Dendritic cell treated with granulocyte-macrophage colony-stimulating factor and Interleukin-4, amounts not matched to agents 40 ng/mL and 50 ng/mL, for 4 days (primary cell): ENCODE results near the gene NUDCD3.
A peak's percentile ranks its signal among the peaks of the same experiment; 100 is the strongest.

Experiments
- H3K27ac Mint-ChIP-seq: one replicate; pipeline ENCODE4 v1.8.0; 2022; ENCODE audit warnings: mild to moderate bottlenecking, mixed read lengths
- H3K27me3 Mint-ChIP-seq: one replicate; pipeline ENCODE4 v1.8.0; 2022; ENCODE audit warnings: mild to moderate bottlenecking, mixed read lengths
- H3K36me3 Mint-ChIP-seq: one replicate; pipeline ENCODE4 v1.8.0; 2022; ENCODE audit warnings: low read depth, mixed read lengths
- H3K4me1 Mint-ChIP-seq: one replicate; pipeline ENCODE4 v1.8.0; 2022; ENCODE audit warnings: low read depth, mixed read lengths
- H3K4me3 Mint-ChIP-seq: one replicate; pipeline ENCODE4 v1.8.0; 2022; ENCODE audit warnings: mild to moderate bottlenecking, moderate library complexity, mixed read lengths
- H3K9me3 Mint-ChIP-seq: one replicate; pipeline ENCODE4 v1.8.0; 2022; ENCODE audit warnings: mixed read lengths
- intact Hi-C: fragments of 100-400 bp; cut with micrococcal nuclease; formaldehyde crosslinking; loops from one replicate; pipeline ENCODE4 v1.15.0; 2022

NUDCD3 gene

DNA sequence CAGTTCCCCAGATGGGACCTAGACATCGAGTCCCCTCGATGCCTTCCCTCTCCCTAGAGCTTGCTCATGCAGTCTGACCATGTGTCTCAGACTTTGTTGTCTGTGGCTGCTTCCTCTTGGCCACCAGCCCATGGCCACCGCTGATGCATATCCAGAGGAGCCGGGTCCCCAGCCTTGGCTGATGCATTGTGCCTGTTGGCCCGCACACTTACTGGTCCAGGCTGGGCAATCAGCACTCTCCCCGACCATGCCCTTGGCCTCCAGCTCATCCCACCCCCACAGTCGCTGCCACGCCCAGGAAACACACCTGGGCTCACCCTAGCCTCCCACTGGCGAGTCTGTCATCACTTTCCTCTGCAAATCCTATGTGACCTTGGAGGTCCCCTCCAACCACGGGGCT is 40.5 kb upstream of the NUDCD3 start:
- no peaks in the 10 kb centered on the region for H3K27me3 Mint-ChIP-seq
- H3K9me3 Mint-ChIP-seq, result no peaks in the 10 kb centered on the region
- H3K4me1 Mint-ChIP-seq, result no peaks in the 10 kb centered on the region
- no peaks in the 10 kb centered on the region for H3K36me3 Mint-ChIP-seq
- no peak overlapping the region for H3K4me3 Mint-ChIP-seq
- H3K27ac Mint-ChIP-seq, result no peak overlapping the region
- intact Hi-C loops, result no loop called here

DNA sequence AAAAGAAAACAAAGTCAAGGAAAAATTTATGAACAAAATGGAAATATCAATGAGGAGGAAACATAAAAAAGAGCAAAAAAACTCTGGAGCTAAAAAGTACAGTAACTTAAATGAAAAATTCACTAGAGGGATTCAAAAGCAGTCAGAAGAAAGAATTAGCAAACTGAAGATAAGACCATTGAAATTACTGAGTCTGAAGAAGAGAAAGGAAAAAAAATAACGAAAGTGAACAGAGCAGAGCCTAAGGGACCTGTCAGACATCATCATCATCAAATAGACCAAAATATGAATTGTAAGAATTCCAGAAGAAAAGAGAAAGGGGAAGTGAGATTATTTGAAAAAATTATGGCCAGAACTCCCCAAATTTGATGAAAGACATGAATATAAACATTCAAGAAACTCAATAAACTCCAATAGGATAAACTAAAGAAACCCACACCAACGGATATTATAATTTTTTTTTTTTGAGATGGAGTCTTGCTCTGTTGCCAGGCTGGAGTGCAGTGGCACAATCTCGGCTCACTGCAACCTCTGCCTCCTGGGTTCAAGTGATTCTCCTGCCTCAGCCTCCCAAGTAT is 34.4 kb upstream of the NUDCD3 start:
- Mint-ChIP-seq H3K27ac (no peak overlapping the region), H3K36me3 (no peaks in the 10 kb centered on the region), H3K27me3 (peaks cover 1% of the 10 kb centered on the region), H3K4me1 (no peaks in the 10 kb centered on the region), H3K4me3 (no peak overlapping the region), H3K9me3 (peaks cover 10% of the 10 kb centered on the region)
- intact Hi-C loops, result no loop called here

DNA sequence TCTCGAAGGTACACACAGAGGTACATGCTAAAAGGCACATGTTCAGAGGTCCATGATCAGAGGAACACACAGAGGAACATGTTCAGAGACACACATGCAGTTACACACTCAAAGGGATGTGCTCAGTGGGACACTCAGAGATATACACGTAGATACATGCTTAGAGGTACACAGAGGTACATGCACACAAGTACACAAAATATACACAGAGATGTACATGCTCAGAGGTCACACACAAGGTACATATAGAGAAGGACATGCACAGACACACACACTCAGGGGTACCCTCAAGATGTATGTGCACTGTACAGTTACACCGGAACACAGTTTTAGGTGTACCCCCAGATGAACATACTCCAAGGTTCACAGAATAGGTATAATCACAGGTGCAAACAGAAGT is 31.9 kb upstream of the NUDCD3 start:
- no peak overlapping the region for H3K4me3 Mint-ChIP-seq
- no peak overlapping the region for H3K27ac Mint-ChIP-seq
- H3K27me3 Mint-ChIP-seq, result peaks cover 1% of the 10 kb centered on the region
- H3K4me1 Mint-ChIP-seq, result no peaks in the 10 kb centered on the region
- no peaks in the 10 kb centered on the region for H3K36me3 Mint-ChIP-seq
- intact Hi-C loops, result no loop called here
- peaks cover 10% of the 10 kb centered on the region for H3K9me3 Mint-ChIP-seq

DNA sequence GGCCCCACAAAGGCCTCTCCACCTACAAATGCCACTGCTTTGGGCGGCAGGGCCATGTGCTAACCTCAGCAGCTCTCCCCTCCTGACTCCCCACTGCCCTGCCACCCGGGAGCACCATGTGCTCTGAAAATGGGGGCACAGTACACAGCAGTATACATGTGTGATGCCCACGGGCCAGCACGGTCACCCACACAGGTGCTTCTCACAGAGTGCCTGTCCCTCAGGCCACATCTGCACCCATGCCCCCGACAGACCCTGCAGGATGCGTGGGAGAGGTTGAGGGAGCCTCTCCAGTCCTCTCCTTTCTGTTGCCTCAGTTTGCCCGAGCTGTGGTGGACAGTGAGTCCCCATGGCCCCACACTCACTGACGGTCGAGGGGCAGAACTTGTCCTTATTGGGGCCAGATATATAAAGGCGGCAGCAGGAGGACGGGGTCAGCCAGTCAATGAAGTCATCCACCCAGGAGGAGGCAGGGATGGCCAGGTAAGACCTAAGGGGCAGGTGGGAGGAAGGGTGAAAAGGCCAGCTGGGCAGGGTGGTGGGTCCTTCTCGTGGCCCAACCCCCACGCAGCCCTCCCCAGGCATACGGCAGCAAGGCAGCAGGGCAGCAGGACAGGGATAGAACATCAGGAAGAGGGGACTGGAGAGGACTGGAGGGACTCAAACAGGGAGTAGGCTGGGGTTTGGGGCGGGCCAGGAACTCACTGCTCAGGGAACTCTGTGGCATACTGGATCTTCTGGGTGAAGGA is 31.1 kb upstream of the NUDCD3 start:
- H3K4me3 Mint-ChIP-seq, result no peak overlapping the region
- intact Hi-C loops, result no loop called here
- peaks cover 1% of the 10 kb centered on the region for H3K27me3 Mint-ChIP-seq
- peaks cover 10% of the 10 kb centered on the region for H3K9me3 Mint-ChIP-seq
- H3K27ac Mint-ChIP-seq, result no peak overlapping the region
- no peaks in the 10 kb centered on the region for H3K4me1 Mint-ChIP-seq
- H3K36me3 Mint-ChIP-seq, result no peaks in the 10 kb centered on the region

DNA sequence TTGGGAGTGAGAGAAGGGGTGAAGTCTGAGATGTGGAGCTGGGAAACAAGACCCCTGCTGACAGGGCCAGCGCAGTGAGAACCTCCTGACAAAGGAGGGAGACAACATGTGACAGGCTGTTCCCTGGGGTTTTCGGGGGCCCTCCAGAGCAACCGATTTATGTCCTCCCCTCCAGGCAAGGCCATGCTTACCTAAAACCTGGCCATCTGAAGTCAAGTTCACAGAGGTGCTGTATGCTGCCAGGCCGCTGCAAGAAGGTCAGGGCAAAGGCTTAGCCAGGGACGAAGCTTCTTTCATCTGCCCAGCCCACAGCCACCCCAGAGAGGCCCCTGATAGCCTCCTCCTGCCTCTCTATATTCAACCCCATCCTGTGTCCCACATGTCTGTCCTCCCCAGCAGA is 30.1 kb upstream of the NUDCD3 start:
- no peaks in the 10 kb centered on the region for H3K4me1 Mint-ChIP-seq

DNA sequence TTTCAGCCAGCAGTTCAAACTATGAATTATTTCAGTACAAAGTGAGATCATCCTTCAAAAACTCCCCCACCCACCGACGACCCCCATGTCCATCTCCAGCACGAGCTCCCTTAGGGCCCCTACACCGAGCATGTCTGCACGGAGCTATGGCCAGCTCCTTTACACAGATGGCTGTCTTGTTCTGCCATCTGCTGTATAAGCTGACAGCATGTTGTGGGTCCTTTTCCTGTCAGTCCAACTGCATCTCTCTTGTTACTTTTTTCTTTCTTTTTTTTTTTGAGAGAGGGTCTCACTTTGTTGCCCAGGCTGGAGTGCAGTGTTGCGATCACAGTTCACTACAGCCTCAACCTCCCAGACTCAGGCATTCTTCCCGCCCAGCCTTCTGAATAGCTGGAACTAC is 29.1 kb upstream of the NUDCD3 start:
- Mint-ChIP-seq H3K27ac (no peak overlapping the region), H3K36me3 (no peaks in the 10 kb centered on the region), H3K9me3 (peaks cover 3% of the 10 kb centered on the region), H3K4me3 (no peak overlapping the region), H3K4me1 (no peaks in the 10 kb centered on the region), H3K27me3 (peaks cover 1% of the 10 kb centered on the region)
- intact Hi-C loops, result no loop called here

More for the DNA sequence above, 30.1 kb upstream of the NUDCD3 start:
- Mint-ChIP-seq H3K27me3 (peaks cover 1% of the 10 kb centered on the region), H3K4me3 (no peak overlapping the region), H3K9me3 (peaks cover 10% of the 10 kb centered on the region), H3K36me3 (no peaks in the 10 kb centered on the region), H3K27ac (no peak overlapping the region)
- intact Hi-C loops, result no loop called here

DNA sequence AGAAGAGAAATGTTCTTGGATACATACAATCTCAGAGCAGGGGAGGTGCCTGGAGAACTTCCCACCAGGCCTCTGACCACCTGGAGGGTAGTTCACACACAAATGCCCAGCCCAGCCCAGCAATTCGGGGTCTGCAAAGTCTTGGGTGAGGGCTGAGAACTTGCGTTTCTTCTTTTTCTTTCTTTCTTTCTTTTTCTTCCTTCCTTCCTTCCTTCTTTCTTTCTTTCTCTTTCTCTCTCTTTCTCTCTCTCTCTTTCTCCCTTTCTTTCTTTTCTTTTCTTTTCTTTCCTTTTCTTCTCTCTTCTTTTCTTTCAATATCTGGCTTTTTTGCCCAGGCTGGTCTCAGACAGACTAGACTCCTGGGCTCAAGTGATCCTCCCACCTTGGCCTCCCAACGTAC is 28.3 kb upstream of the NUDCD3 start:
- intact Hi-C loops, result no loop called here
- H3K36me3 Mint-ChIP-seq, result no peaks in the 10 kb centered on the region
- H3K4me1 Mint-ChIP-seq, result no peaks in the 10 kb centered on the region
- no peak overlapping the region for H3K4me3 Mint-ChIP-seq
- no peak overlapping the region for H3K27ac Mint-ChIP-seq
- no peaks in the 10 kb centered on the region for H3K9me3 Mint-ChIP-seq
- peaks cover 1% of the 10 kb centered on the region for H3K27me3 Mint-ChIP-seq

DNA sequence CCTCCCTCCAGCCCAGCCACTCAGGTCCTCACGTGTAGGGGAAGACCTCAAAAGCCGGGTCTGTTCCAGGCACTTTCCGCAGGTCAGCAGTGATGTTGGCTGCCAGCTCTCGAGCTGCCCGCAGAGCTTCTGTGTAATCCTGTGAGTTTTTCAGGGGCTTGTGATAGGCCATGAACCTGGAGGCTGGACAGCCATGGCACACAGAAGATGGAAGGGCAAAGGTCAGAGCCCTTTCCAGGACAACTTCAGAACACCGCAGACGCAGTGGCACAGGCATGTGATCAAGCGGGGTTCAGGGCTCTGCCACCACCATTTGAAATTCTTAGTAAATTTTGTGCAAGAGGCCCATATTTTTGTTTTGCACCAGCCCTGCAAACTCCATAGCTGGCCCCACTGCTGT is 26.7 kb upstream of the NUDCD3 start:
- Mint-ChIP-seq H3K4me3 (no peak overlapping the region), H3K27me3 (peaks cover 1% of the 10 kb centered on the region), H3K4me1 (no peaks in the 10 kb centered on the region), H3K36me3 (no peaks in the 10 kb centered on the region), H3K9me3 (no peaks in the 10 kb centered on the region), H3K27ac (no peak overlapping the region)
- intact Hi-C loops, result no loop called here

DNA sequence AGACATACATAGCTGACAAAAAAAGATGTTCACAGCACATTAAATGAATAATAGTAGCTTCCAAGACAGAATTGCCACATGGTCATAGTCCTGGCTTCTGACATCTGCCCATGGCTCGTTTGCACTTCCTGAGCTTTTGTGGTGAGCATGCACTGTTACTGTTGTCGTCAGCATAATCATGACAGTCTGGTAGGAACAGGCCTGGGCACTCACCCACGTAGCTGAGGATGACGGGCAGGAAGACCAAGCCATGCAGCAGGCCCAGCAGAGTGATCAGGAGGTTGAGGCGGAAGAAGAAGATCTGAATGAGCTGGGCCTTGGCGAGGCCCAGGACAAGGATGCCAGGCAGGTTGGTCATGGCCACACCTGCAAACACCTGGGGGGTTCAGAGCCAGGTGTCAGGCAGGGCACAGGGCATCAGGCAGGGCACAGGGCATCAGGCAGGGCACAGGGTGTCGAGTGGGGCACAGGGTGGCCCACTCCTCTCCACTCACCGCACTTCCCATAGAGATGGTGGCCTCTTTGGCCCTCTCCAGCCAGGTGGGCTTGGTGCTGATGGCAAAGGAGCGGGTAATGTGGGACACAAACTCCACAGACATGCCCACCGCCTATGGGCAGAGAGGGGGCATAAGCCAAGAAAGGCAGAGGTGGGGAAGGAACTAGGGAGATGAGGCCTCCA is 25.3 kb upstream of the NUDCD3 start:
- intact Hi-C loops, result no loop called here
- H3K4me3 Mint-ChIP-seq, result no peak overlapping the region
- no peaks in the 10 kb centered on the region for H3K27me3 Mint-ChIP-seq
- no peak overlapping the region for H3K27ac Mint-ChIP-seq
- H3K9me3 Mint-ChIP-seq, result no peaks in the 10 kb centered on the region
- no peaks in the 10 kb centered on the region for H3K4me1 Mint-ChIP-seq
- H3K36me3 Mint-ChIP-seq, result no peaks in the 10 kb centered on the region

DNA sequence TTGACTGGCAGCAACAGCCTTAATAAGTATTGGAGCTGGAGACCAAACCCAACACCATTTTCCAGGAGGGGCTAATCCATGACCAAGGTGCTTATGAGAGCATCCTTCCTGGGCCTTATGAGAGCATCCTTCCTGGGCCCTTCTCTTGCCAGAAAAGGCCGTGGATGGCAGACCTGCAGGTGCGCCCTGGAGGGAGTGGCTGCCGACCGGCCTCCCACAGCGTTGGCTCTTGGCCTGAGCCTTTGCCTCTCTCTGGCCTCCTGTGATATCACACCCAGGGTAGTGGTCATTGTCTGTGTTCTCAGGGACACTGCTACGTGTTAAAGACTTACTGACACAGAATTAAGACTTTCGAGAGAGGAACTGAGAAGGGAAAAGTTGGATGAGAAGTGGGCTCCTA is 22.3 kb upstream of the NUDCD3 start:
- peaks cover 8% of the 10 kb centered on the region for H3K4me1 Mint-ChIP-seq
- H3K9me3 Mint-ChIP-seq, result no peaks in the 10 kb centered on the region
- no peaks in the 10 kb centered on the region for H3K27me3 Mint-ChIP-seq
- intact Hi-C loops, result no loop called here
- no peak overlapping the region for H3K4me3 Mint-ChIP-seq
- H3K36me3 Mint-ChIP-seq, result no peaks in the 10 kb centered on the region
- H3K27ac Mint-ChIP-seq, result no peak overlapping the region

DNA sequence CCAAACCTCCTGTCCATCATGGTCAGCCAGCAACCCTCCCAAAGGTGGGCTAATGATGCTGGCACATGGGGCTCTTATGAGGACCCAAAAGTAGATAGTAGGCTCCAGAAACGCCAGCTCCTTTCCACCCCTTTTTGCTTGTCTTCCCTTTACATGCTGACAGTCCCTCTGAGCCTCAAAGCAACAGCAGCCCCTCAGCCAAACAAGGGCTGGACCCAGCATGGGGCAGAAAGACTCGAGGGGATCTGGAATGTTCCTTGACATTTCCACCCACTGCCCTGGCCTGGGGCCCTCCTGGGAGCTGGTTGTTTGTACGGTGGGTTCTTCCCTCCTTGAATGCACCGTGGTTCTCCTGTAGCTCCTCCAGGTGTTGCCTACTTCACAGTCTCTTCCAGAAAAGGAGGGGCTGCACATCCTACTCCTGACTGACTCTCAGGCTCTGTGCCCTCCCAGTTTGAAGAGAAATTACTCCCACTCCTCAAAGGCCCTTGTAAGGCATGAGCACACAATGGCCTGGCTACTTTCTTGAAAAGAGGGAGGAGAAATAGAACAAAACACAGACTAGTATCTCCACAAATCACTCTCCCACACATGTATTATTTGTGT is 21.5 kb upstream of the NUDCD3 start:
- no peak overlapping the region for H3K4me3 Mint-ChIP-seq
- no peak overlapping the region for H3K27ac Mint-ChIP-seq
- H3K9me3 Mint-ChIP-seq, result peaks cover 2% of the 10 kb centered on the region
- no peaks in the 10 kb centered on the region for H3K36me3 Mint-ChIP-seq
- intact Hi-C loops, result no loop called here
- no peaks in the 10 kb centered on the region for H3K27me3 Mint-ChIP-seq
- H3K4me1 Mint-ChIP-seq, result peaks cover 8% of the 10 kb centered on the region

DNA sequence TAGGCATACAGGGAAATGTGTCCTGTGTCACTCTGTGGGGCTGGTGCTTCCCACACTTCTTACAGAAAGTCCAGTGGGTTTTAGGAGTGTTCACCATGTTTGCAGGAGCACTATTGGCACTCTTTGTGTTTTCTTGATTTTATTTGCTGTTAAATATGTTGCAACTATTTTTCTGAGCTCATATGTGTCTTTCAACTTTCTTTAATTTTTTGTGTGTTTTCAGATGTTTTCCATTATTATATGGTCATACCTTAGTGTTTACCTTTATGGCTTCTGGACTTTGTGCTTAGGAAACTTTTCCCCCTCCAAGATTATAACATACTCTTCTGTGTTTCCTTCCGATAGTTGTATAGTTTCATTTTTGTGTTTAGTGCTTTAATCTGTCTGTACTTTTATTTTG is 20.8 kb upstream of the NUDCD3 start:
- Mint-ChIP-seq H3K9me3 (peaks cover 8% of the 10 kb centered on the region), H3K4me1 (peaks cover 8% of the 10 kb centered on the region), H3K4me3 (no peak overlapping the region), H3K36me3 (no peaks in the 10 kb centered on the region), H3K27me3 (no peaks in the 10 kb centered on the region), H3K27ac (no peak overlapping the region)
- intact Hi-C loops, result no loop called here

DNA sequence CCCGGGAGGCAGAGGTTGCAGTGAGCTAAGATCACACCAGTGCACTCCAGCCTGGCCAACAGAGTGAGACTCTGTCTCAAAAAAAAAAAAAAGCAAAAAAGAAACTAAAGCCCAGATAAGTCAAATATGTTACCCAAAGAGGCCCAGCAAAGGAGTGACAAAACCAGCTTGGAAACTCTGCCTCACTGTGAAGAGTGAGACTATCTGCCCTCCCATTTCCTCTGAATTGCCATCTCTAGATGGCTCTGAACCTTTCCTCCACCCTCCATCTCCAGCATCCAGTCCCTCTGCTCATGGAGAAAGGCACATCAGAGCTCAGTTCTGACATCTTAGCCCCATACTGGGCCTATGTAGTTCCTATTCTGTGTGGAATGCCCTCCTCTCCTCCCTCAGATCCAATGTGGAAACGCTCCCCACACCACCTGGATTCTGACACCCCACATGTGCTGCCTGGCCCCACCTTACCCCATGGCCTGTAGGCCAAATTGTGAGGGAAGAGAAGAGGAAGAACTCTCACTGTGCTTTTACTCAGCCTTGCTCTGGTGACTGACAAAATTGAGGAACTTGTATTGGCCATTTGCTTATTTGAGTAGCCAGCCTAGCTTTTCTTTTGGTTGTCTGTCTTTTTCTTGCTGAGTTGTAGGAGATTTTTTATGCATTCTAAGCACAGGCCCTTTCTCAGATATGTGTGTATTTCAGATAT is 18.0 kb upstream of the NUDCD3 start:
- intact Hi-C loops, result no loop called here
- no peaks in the 10 kb centered on the region for H3K36me3 Mint-ChIP-seq
- no peak overlapping the region for H3K4me3 Mint-ChIP-seq
- H3K4me1 Mint-ChIP-seq, result peaks cover 8% of the 10 kb centered on the region
- peaks cover 17% of the 10 kb centered on the region for H3K9me3 Mint-ChIP-seq
- H3K27ac Mint-ChIP-seq, result peak overlapping the region; percentile 50
- H3K27me3 Mint-ChIP-seq, result no peaks in the 10 kb centered on the region
